ENCODE results near the gene MRPL17. TPM values are rescaled to one million over a fixed set of nuclear protein-coding genes. Genes with fewer than 3 reads are reported as not detected.

The MRPL17 gene
- total and polyA plus RNA-seq, 4 donors: 14.0 to 21.8 (median 19.0) TPM

GRCh38 chr11:6640036-6640984 lies 42.8 kb downstream of the MRPL17 start:
- no peaks in the 10 kb centered on the region for H3K36me3 ChIP-seq (ENCODE audit: control insufficient read depth in 4 of 4, insufficient read depth in 3 of 4, low read depth in 1 of 4, low read length in 3 of 4)
- no peak overlapping the region for H3K27ac ChIP-seq (ENCODE audit: low read depth in 1 of 2, low read length in 2 of 2)
- H3K9ac ChIP-seq (ENCODE audit: low read depth in 1 of 2, low read length in 2 of 2): no peak overlapping the region
- no peaks in the 10 kb centered on the region for H3K27me3 ChIP-seq (ENCODE audit: control insufficient read depth in 4 of 4, insufficient read depth in 4 of 4, low read length in 3 of 4)
- WGBS: 97% methylated on average over 36 of the region's 36 CpGs
- no peaks in the 10 kb centered on the region for H3K9me3 ChIP-seq (ENCODE audit: control insufficient read depth in 4 of 4, low read length in 3 of 4)
- DNase-seq (ENCODE audit: low spot score): no peak
- no peak overlapping the region for H3K4me3 ChIP-seq (ENCODE audit: low read depth in 1 of 3, low read length in 3 of 3)
- TF ChIP-seq FOXA1 (IDR thresholded peaks at IDR 0.05) (no peak), CTCF (IDR thresholded peaks at IDR 0.05; ENCODE audit: low read depth, low read length, missing input control) (no peak), SP1 (IDR thresholded peaks at IDR 0.05) (no peak), GABPA (IDR thresholded peaks at IDR 0.05 in 1 of 2, conservative IDR thresholded peaks at IDR 0.05 in 1 of 2) (no peak), HNF4A (conservative IDR thresholded peaks at IDR 0.05) (no peak), EGR1 (IDR thresholded peaks at IDR 0.05; ENCODE audit: low read depth in 2 of 2) (no peak), FOXA2 (IDR thresholded peaks at IDR 0.05) (no peak), HNF4G (IDR thresholded peaks at IDR 0.05) (no peak), YY1 (IDR thresholded peaks at IDR 0.05) (no peak), REST (IDR thresholded peaks at IDR 0.05) (no peak), JUND (IDR thresholded peaks at IDR 0.05) (no peak), TAF1 (conservative IDR thresholded peaks at IDR 0.05) (no peak)
- TF ChIP-seq, protein P1, sequence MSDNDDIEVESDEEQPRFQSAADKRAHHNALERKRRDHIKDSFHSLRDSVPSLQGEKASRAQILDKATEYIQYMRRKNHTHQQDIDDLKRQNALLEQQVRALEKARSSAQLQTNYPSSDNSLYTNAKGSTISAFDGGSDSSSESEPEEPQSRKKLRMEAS (IDR thresholded peaks at IDR 0.05): no peak
- peaks cover 3 to 27% (median 18%) of the 10 kb centered on the region in 4 donors for H3K4me1 ChIP-seq (ENCODE audit: control insufficient read depth in 4 of 4, insufficient read depth in 4 of 4, low read length in 3 of 4)

DNA sequence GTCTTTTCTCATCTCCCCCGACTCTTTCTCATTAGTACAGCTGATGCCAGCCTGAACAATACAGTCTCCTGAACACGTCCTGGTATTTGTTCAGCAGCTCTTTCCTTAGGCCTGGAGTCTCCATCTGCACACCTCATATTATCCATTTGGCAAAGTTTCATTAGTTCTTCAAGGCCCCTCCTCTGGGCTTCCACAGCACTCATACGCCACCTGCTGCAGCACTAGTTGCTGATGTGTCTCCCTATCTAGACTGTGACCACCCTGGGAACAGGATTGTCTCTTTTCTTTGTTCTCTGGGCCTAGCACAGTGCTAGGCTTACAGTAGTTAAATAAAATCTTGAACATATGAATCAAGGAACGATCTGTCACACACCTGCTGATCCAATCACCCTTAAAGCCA lies 44.7 kb downstream of the MRPL17 start:
- H3K4me1 ChIP-seq (ENCODE audit: control insufficient read depth in 4 of 4, insufficient read depth in 4 of 4, low read length in 3 of 4): peaks cover 3 to 42% (median 27%) of the 10 kb centered on the region in 4 donors
- no peaks in the 10 kb centered on the region for H3K9me3 ChIP-seq (ENCODE audit: control insufficient read depth in 4 of 4, low read length in 3 of 4)
- no peak overlapping the region for H3K4me3 ChIP-seq (ENCODE audit: low read depth in 1 of 3, low read length in 3 of 3)
- H3K9ac ChIP-seq (ENCODE audit: low read depth in 1 of 2, low read length in 2 of 2): no peak overlapping the region
- no peak for TF ChIP-seq REST (IDR thresholded peaks at IDR 0.05)
- no peaks in the 10 kb centered on the region for H3K36me3 ChIP-seq (ENCODE audit: control insufficient read depth in 4 of 4, insufficient read depth in 3 of 4, low read depth in 1 of 4, low read length in 3 of 4)
- 79% methylated on average over 4 of the region's 4 CpGs for WGBS
- H3K27me3 ChIP-seq (ENCODE audit: control insufficient read depth in 4 of 4, insufficient read depth in 4 of 4, low read length in 3 of 4): no peaks in the 10 kb centered on the region
- DNase-seq (ENCODE audit: low spot score): no peak
- peak overlapping the region in 1 of 2 donors; percentile 7 for H3K27ac ChIP-seq (ENCODE audit: low read depth in 1 of 2, low read length in 2 of 2)

Data from liver (tissue), 9 donors.